Spleen (tissue), 13 donors: ENCODE data around the gene OR6B1. TPM values are rescaled to one million over a fixed set of nuclear protein-coding genes. Genes with fewer than 3 reads are reported as not detected.

Experiments
- DNase-seq: peaks from one replicate; pipeline ENCODE4 v3.0.0-alpha.2; 2020
- H3K27ac ChIP-seq, 8 donors: fragments of 200-600 bp; sonication (generic) in 7 of 8; 1 replicate in 4 of 8; 2 replicates in 4 of 8; pipeline versions ENCODE4 v1.5.0 to v1.8.0; 2016 to 2021; ENCODE audit warnings: inconsistent platforms in 4 of 8, mild to moderate bottlenecking in 4 of 8, moderate library complexity in 1 of 8
- H3K27me3 ChIP-seq, 7 donors: fragments of 200-600 bp; sonication (generic) in 6 of 7; replicated peaks in 1 of 7; 1 replicate in 4 of 7; 2 replicates in 3 of 7; pipeline versions ENCODE4 v1.5.0 to v1.8.0; 2016 to 2021; ENCODE audit warnings: inconsistent platforms in 3 of 7, mild to moderate bottlenecking in 1 of 7
- H3K36me3 ChIP-seq, 6 donors: fragments of 200-600 bp; sonication (generic) in 5 of 6; 1 replicate in 4 of 6; 2 replicates in 2 of 6; pipeline versions ENCODE4 v1.5.0 to v1.8.0; 2016 to 2021; ENCODE audit warnings: inconsistent platforms in 2 of 6
- H3K4me1 ChIP-seq, 6 donors: fragments of 200-600 bp; sonication (generic) in 5 of 6; 1 replicate in 3 of 6; 2 replicates in 3 of 6; pipeline versions ENCODE4 v1.5.0 to v1.8.0; 2016 to 2021; ENCODE audit warnings: inconsistent platforms in 3 of 6
- H3K4me3 ChIP-seq, 8 donors: fragments of 200-600 bp; sonication (generic) in 7 of 8; 1 replicate in 4 of 8; 2 replicates in 4 of 8; pipeline versions ENCODE4 v1.5.0 to v1.8.0; 2016 to 2021; ENCODE audit warnings: inconsistent platforms in 4 of 8, mild to moderate bottlenecking in 4 of 8, moderate library complexity in 2 of 8
- H3K9me3 ChIP-seq, 8 donors: fragments of 200-600 bp; sonication (generic) in 7 of 8; 1 replicate in 4 of 8; 2 replicates in 4 of 8; pipeline versions ENCODE4 v1.5.0 to v1.8.0; 2016 to 2021; ENCODE audit warnings: inconsistent platforms in 4 of 8
- CTCF ChIP-seq, 11 experiments: fragments of 200-600 bp in 7 of 11; fragments of 450-650 bp in 4 of 11; sonication (generic) in 4 of 11; IDR thresholded peaks in 8 of 11; conservative IDR thresholded peaks in 3 of 11; 1 replicate in 7 of 11; 2 replicates in 4 of 11; pipeline versions ENCODE4 v1.4.0 to v1.8.0; 2016 to 2021; ENCODE audit warnings: antibody characterized with exemption in 11 of 11, inconsistent platforms in 4 of 11, mild to moderate bottlenecking in 1 of 11
- POLR2A ChIP-seq, 3 donors: fragments of 450-650 bp; IDR thresholded peaks; one replicate each; pipeline ENCODE4 v1.5.1; 2017; ENCODE audit warnings: antibody characterized with exemption in 3 of 3, mild to moderate bottlenecking in 1 of 3
- POLR2AphosphoS5 ChIP-seq, 3 donors: sonication (generic); formaldehyde crosslinking; IDR thresholded peaks; one replicate each; pipeline ENCODE4 v1.5.1; 2017; ENCODE audit warnings: antibody characterized with exemption in 3 of 3
- WGBS, 5 donors: extraction: QIAGEN DNeasy Blood & Tissue Kit in 3 of 5; methylation state at CpG; one replicate each; pipeline versions ENCODE4 v1.1.5 to v1.1.7; 2013 to 2018; 5-methylcytosine and 5-hydroxymethylcytosine counted together
- intact Hi-C: fragments of 100-400 bp; cut with DNase I; formaldehyde crosslinking; loops from one replicate; pipeline ENCODE4 v1.15.0; 2023; ENCODE audit warnings: low total_unique reads
- long read RNA-seq, 2 donors: transcript quantifications; one replicate each; lab custom pipeline, GENCODE V29; 2026
- polyA plus RNA-seq, 3 donors: library from polyadenylated mRNA; stranded (reverse); fragments of 200-250 nt; gene quantifications; one replicate each; pipeline ENCODE4 v1.2.1, GENCODE V29; 2013
- total RNA-seq, 7 donors: library from RNA; depleted of rRNA in 3 of 7; stranded (reverse); fragments of >200 nt in 3 of 7; fragmentation: NEBNext Ultra II Directional in 4 of 7; extraction: Animal tissue kit (Norgen Biotek cat#: 25700) in 4 of 7; gene quantifications; one replicate each; pipeline versions ENCODE4 v1.1.0 to v1.2.1, GENCODE V29; 2016 to 2021
- donor health status: healthy with polysubstance abuse.
- donor health status: DM: no; HTN: no; CAD: no; lungs with moderate emphysema.
- donor health status: DM: no; HTN: no; CAD: no.
- donor health status: Bipolar disorder and iron deficiency.
- donor health status: healthy.
- donor health status: DM: no; HTN: no; CAD: no.
- donor health status: DM: yes; HTN: yes; CAD: no.

The OR6B1 gene
- total RNA-seq (not detected), polyA plus RNA-seq (not detected)
- long read RNA-seq, donor 1 = 0 reads
- long read RNA-seq, donor 2 = 0 reads

- TF ChIP-seq CTCF (IDR thresholded peaks at IDR 0.05 in 8 of 11, conservative IDR thresholded peaks at IDR 0.05 in 3 of 11) = no peak
- TF ChIP-seq POLR2AphosphoS5 (IDR thresholded peaks at IDR 0.05) = no peak
- TF ChIP-seq POLR2A (IDR thresholded peaks at IDR 0.05) = no peak
- Histone ChIP-seq H3K36me3 (no peaks in the 10 kb centered on the region), H3K27ac (no peak within 1 kb of the TSS), H3K4me3 (no peak within 1 kb of the TSS), H3K9me3 (no peaks in the 10 kb centered on the region), H3K4me1 (no peaks in the 10 kb centered on the region), H3K27me3 (no peaks in the 10 kb centered on the region)
- WGBS, 5 donors = 77 to 88% (median 80%) methylated on average over 4 of the region's 4 CpGs
- intact Hi-C loops = no loop called here
- no peak for DNase-seq
These were observed at the start of gene OR6B1 for GRCh38 chr7:144000020-144000419. OR6B1 (plus strand) TSS chr7:144000320; CDS start chr7:144003997, 3,677 bp downstream.

- Histone ChIP-seq H3K27me3 (peaks cover 0 to 8% (median 0%) of the 10 kb centered on the region in 7 donors), H3K4me3 (no peak overlapping the region), H3K27ac (no peak overlapping the region), H3K4me1 (no peaks in the 10 kb centered on the region), H3K36me3 (no peaks in the 10 kb centered on the region), H3K9me3 (no peaks in the 10 kb centered on the region)
- 74 to 87% (median 84%) methylated on average over 3 of the region's 3 CpGs for WGBS, 5 donors
- TF ChIP-seq POLR2A (IDR thresholded peaks at IDR 0.05) (no peak), POLR2AphosphoS5 (IDR thresholded peaks at IDR 0.05) (no peak), CTCF (IDR thresholded peaks at IDR 0.05 in 8 of 11, conservative IDR thresholded peaks at IDR 0.05 in 3 of 11) (no peak)
- DNase-seq = no peak
- intact Hi-C loops = no loop called here
These were observed 46.7 kb upstream of the OR6B1 start for GRCh38 chr7:143953421-143953820.

GRCh38 chr7:143954135-143954534, 46.0 kb upstream of the OR6B1 start:
- no peaks in the 10 kb centered on the region for H3K9me3 ChIP-seq
- no peak overlapping the region for H3K4me3 ChIP-seq
- H3K36me3 ChIP-seq = no peaks in the 10 kb centered on the region
- TF ChIP-seq POLR2A (IDR thresholded peaks at IDR 0.05) (no peak), POLR2AphosphoS5 (IDR thresholded peaks at IDR 0.05) (no peak), CTCF (IDR thresholded peaks at IDR 0.05 in 8 of 11, conservative IDR thresholded peaks at IDR 0.05 in 3 of 11) (no peak)
- 82 to 90% (median 87%) methylated on average over 2 of the region's 2 CpGs for WGBS, 5 donors
- no peaks in the 10 kb centered on the region for H3K4me1 ChIP-seq
- intact Hi-C loops = no loop called here
- H3K27ac ChIP-seq = no peak overlapping the region
- peaks cover 0 to 8% (median 0%) of the 10 kb centered on the region in 7 donors for H3K27me3 ChIP-seq
- DNase-seq = no peak

- no peak within 1 kb of the TSS for H3K27ac ChIP-seq
- WGBS, 5 donors = 73 to 88% (median 77%) methylated on average over 3 of the region's 3 CpGs
- TF ChIP-seq POLR2AphosphoS5 (IDR thresholded peaks at IDR 0.05) (no peak), POLR2A (IDR thresholded peaks at IDR 0.05) (no peak), CTCF (IDR thresholded peaks at IDR 0.05 in 8 of 11, conservative IDR thresholded peaks at IDR 0.05 in 3 of 11) (no peak)
- peaks cover 0 to 8% (median 0%) of the 10 kb centered on the region in 7 donors for H3K27me3 ChIP-seq
- no peak within 1 kb of the TSS for H3K4me3 ChIP-seq
- H3K9me3 ChIP-seq = no peaks in the 10 kb centered on the region
- H3K36me3 ChIP-seq = no peaks in the 10 kb centered on the region
- H3K4me1 ChIP-seq = no peaks in the 10 kb centered on the region
- intact Hi-C loops = no loop called here
- DNase-seq = no peak
These were observed 45.6 kb upstream of the OR6B1 start, which contains the start of gene OR2F1 for GRCh38 chr7:143954544-143954943. OR2F1 (plus strand) TSS chr7:143954844; CDS start chr7:143959971, 5,127 bp downstream.
